ENCODE results near the gene COQ8B.
"Not testable (repeated sequence)": the region's sequence is repeated elsewhere in the genome, so short reads cannot be mapped to it uniquely, and the experiment has no call there.

COQ8B gene

DNA sequence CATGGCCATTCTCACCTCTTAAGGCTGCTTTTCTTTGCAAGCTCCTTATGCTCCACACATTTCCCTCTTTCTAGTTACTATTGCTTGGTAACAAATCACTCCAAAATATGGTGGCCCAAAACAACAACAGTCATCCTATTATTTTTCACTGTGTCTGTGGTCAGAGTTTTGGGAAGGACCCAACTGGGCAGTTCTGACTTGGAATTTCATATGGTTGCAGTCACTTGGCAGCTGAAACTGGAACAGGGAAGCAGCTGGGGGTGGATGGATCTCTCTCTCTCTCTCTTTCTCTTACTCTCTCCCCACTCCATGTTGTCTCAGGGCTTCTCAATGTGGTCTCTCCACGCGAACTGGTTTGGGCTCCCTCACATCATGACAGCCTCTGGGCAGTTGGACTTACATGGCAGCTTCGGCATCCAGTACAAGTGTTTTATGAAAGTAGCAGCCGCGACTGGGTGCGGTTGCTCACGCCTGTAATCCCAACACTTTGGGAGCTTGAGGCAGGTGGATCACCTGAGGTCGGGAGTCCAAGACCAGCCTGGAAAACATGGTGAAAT, 65.9 kb downstream of the COQ8B start:
- H3K4me3 ChIP-seq (ENCODE audit: low read depth, low read length): no peak overlapping the region
- TF ChIP-seq, protein P1, sequence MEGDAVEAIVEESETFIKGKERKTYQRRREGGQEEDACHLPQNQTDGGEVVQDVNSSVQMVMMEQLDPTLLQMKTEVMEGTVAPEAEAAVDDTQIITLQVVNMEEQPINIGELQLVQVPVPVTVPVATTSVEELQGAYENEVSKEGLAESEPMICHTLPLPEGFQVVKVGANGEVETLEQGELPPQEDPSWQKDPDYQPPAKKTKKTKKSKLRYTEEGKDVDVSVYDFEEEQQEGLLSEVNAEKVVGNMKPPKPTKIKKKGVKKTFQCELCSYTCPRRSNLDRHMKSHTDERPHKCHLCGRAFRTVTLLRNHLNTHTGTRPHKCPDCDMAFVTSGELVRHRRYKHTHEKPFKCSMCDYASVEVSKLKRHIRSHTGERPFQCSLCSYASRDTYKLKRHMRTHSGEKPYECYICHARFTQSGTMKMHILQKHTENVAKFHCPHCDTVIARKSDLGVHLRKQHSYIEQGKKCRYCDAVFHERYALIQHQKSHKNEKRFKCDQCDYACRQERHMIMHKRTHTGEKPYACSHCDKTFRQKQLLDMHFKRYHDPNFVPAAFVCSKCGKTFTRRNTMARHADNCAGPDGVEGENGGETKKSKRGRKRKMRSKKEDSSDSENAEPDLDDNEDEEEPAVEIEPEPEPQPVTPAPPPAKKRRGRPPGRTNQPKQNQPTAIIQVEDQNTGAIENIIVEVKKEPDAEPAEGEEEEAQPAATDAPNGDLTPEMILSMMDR (IDR thresholded peaks at IDR 0.05; ENCODE audit: low read depth, low read length): no peak

DNA sequence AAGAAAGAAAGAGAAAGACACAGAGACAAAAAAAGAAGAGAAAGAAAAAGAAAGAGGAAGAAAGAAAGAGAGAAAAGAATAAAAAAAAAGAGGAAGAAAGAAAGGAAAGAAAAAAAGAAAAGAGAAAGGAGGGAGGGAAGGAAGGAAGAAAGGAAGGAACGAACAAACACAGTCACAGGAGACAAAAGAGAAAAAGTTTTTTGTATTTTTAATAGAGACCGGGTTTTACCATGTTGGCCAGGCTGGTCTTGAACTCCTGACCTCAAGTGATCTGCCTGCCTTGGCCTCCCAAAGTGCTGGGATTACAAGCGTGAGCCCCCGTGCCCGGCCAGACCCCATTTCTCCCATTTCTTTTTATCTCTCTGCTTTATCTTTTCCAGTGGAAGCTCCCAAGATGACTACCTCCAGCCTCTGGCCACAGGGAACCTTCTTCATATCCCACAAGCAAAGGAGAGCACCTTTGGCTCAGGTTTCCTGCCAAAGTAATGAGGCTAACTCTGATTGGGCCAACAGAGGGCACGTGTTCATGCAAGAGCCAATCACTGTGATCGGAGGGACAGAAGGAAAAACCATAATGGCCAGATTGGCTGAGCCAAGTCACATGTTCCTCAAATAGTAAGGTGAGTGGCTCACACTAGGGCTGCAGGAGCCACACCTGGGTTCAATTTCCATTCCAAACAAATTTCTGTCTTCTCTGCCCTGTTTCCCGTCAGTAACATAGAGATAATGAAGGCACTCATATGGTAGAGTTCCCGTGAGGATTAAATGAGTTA, 66.6 kb downstream of the COQ8B start:
- not testable (repeated sequence) for H3K4me3 ChIP-seq (ENCODE audit: low read depth, low read length)

DNA sequence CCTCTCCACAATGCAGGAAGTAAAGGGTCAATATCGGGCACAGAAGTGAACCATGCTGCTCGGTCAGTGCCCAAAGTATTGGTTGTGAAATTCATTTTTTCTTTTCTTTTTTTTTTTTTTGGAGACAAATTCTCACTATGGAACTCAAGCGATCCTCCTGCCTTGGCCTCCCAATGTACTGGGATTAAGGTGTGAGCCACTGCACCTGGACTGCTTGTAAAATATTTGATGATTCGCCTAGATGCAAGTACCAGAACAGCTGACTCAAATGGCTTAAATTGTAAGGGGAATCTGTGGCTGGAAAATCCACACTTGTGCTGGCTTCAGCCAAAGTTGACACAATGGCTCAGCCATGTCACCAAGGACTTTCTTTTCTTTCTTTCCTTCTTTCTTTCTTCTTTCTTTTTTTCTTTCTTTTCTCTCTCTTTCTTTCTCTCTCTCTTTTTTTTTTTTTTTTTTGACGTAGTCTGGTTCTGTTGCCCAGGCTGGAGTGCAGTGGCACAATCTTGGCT, 69.9 kb downstream of the COQ8B start:
- TF ChIP-seq, protein P1 (IDR thresholded peaks at IDR 0.05; ENCODE audit: low read depth, low read length): no peak
- H3K4me3 ChIP-seq (ENCODE audit: low read depth, low read length): peak overlapping the region; percentile 26

DNA sequence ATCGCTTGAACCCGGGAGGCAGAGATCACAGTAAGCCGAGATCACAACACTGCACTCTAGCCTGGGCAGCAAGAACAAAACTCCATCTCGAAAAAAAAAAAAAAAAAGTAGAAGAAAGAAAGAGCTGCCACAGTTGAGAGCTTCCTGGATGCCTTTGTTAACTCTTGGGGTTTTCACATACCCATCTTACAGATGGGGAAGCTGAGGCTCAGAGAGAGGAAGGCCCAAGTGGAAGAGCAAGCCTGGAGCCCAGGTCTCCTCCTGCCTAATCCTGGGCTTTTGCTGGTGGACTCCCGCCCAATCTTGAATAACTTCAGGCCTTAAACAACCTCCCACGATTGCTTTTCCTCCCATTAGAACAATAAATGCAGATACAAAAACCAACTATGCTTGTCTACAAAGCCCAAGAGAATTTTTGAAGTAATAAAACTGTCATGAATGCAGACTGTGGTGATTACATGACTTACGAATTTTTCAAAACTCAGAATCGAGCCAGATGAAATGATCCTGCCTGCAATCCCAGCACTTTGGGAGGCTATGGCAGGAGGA, 73.9 kb downstream of the COQ8B start:
- H3K4me3 ChIP-seq (ENCODE audit: low read depth, low read length): no peak overlapping the region
- TF ChIP-seq, protein P1 (IDR thresholded peaks at IDR 0.05; ENCODE audit: low read depth, low read length): no peak

DNA sequence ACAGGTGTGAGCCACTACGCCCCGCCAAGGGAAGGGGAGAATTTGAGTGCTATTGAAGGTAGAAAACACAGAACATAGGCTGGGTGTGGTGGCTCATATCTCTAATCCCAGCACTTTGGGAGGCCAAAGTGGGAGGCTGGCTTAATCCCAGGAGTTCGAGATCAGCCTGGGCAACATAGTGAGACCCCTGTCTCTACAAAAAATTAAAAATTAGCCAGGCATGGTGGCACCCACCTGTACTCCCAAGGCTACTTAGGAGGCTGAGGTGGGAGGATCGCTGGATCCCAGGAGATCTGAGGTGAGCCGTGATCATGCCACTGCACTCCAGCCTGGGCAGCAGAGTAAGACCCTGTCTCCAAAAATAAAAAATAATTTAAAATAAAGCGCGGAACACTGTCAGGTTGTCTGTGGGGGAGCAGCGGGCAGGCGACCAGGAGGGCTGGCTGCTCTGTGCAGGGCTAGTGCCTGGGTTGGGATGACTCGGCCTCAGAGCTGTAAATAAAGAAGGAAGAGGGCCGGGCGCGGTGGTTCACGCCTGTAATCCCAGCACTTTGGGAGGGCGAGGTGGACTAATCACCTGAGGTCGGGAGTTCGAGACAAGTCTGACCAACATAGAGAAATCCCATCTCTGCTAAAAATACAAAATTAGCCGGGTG, 74.5 kb downstream of the COQ8B start:
- H3K4me3 ChIP-seq (ENCODE audit: low read depth, low read length): no peak overlapping the region
- TF ChIP-seq, protein P1 (IDR thresholded peaks at IDR 0.05; ENCODE audit: low read depth, low read length): no peak
